Measurements from ENCODE around the gene STAT1. TPM values are rescaled to one million over a fixed set of nuclear protein-coding genes. Genes with fewer than 3 reads are reported as not detected.

Gene STAT1
- total RNA-seq, 1 experiment from 2014 or later = 73.4 TPM

GRCh38 chr2:191010887-191011885, 2.8 kb downstream of the STAT1 start:
- in situ Hi-C loops (cut with HindIII; ENCODE audit: low pct_unique_long_range_greater_than_20kb, low sequenced_read_pairs) = no loop called here
- Histone ChIP-seq H3K9me3 (ENCODE audit: control insufficient read depth, insufficient read depth, low read depth, low read length) (no peaks in the 10 kb centered on the region), H3K36me3 (ENCODE audit: control insufficient read depth, insufficient read depth, low read length) (peaks cover 38% of the 10 kb centered on the region), H3K27ac (ENCODE audit: low read length) (no peak overlapping the region), H3K4me1 (ENCODE audit: control insufficient read depth, insufficient read depth, low read length) (peaks cover 12% of the 10 kb centered on the region), H3K27me3 (ENCODE audit: control insufficient read depth, insufficient read depth, low read length) (no peaks in the 10 kb centered on the region), H3K4me3 (ENCODE audit: low read depth in 2 of 2, low read length in 2 of 2) (no peak overlapping the region)
- intact Hi-C loops (cut with micrococcal nuclease; ENCODE audit: unreplicated experiment) = no loop called here
- ATAC-seq (no peak), DNase-seq (ENCODE audit: low read depth, low spot score) (no peak)
- TF ChIP-seq SIN3A (IDR thresholded peaks at IDR 0.05; ENCODE audit: borderline replicate concordance, insufficient read depth, low read depth, low read length) (no peak), POLR2AphosphoS5 (IDR thresholded peaks at IDR 0.05; ENCODE audit: low read depth, low read length) (no peak), TCF7L2 (IDR thresholded peaks at IDR 0.05; ENCODE audit: low read depth, low read length) (no peak), REST (IDR thresholded peaks at IDR 0.05; ENCODE audit: insufficient read depth in 1 of 2, low read depth in 2 of 2, low read length in 1 of 2) (no peak)
- ChIA-PET POLR2A (no interaction called here), CTCF (no interaction called here)
- BruUV-seq (replicated peaks) = no TSS peak

- H3K36me3 ChIP-seq (ENCODE audit: control insufficient read depth, insufficient read depth, low read length) = peaks cover 49% of the 10 kb centered on the region
- TF ChIP-seq POLR2AphosphoS5 (IDR thresholded peaks at IDR 0.05; ENCODE audit: low read depth, low read length) (no peak), CTCF (IDR thresholded peaks at IDR 0.05) (no peak), SIN3A (IDR thresholded peaks at IDR 0.05; ENCODE audit: borderline replicate concordance, insufficient read depth, low read depth, low read length) (no peak), TCF7L2 (IDR thresholded peaks at IDR 0.05; ENCODE audit: low read depth, low read length) (no peak), REST (IDR thresholded peaks at IDR 0.05; ENCODE audit: insufficient read depth in 1 of 2, low read depth in 2 of 2, low read length in 1 of 2) (no peak)
- no peak overlapping the region for H3K4me3 ChIP-seq (ENCODE audit: low read depth in 2 of 2, low read length in 2 of 2)
- no peaks in the 10 kb centered on the region for H3K27me3 ChIP-seq (ENCODE audit: control insufficient read depth, insufficient read depth, low read length)
- no peaks in the 10 kb centered on the region for H3K9me3 ChIP-seq (ENCODE audit: control insufficient read depth, insufficient read depth, low read depth, low read length)
- in situ Hi-C loops (cut with HindIII; ENCODE audit: low pct_unique_long_range_greater_than_20kb, low sequenced_read_pairs) (no loop called here), intact Hi-C loops (cut with micrococcal nuclease; ENCODE audit: unreplicated experiment) (no loop called here)
- no TSS peak for BruUV-seq (replicated peaks)
- CTCF ChIA-PET = no interaction called here
- POLR2A ChIA-PET = no interaction called here
- no peak for ATAC-seq
- DNase-seq (ENCODE audit: low read depth, low spot score) = no peak
- no peak overlapping the region for H3K27ac ChIP-seq (ENCODE audit: low read length)
- H3K4me1 ChIP-seq (ENCODE audit: control insufficient read depth, insufficient read depth, low read length) = peaks cover 11% of the 10 kb centered on the region
These were observed 4.2 kb downstream of the STAT1 start for GRCh38 chr2:191009541-191010374.
